ENCODE measurements around the gene SLC25A10.

Gene SLC25A10

DNA sequence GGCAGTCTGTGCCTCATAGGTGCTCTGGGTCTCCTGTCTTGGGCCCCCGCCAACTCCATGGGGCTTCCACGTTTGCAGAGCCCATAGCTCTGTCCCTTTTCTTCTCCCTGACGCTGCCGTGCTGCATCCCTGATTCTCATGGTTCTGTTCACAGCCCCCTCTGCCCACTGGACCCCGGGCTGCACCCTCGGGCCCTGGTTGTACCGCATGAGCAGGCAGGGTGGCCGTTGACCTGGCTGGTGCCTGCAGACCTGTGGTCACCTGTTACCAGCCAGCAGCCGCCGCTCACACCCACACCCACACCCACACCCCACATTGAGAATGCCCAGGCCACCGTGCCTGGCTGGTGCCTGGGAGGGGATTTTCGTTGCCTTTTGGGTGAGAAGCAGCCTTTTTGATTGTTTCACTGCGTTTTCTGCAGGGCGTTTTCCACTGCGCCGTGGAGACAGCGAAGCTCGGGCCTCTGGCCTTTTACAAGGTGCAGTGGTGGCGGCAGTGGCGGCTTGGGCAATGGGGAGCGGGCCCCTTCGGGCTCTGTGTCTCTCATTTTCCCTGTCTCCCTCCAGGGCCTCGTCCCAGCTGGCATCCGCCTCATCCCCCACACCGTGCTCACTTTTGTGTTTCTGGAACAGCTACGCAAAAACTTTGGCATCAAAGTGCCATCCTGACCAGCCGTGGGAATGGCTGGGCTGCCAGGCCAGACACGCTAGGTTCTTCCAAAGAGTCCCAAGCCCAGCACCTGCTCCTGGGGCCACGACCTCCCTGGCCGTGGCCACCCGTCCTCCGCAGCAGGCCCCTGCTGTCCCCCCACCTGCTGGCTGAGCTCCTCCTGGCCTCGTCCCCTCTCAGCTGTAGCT is 7.6 kb downstream of the SLC25A10 start:
- ChIA-PET CTCF (no interaction called here), POLR2A (interaction anchor here (1.6 kb wide), 1 partner anchor 16 kb away, joined by 9 read pairs; the partner anchor contains the start of gene MRPL12)
- DNase-seq (ENCODE audit: extremely low spot score): no peak
- TF ChIP-seq ARNT (IDR thresholded peaks at IDR 0.05): no peak
- TF ChIP-seq HDGF (IDR thresholded peaks at IDR 0.05; ENCODE audit: borderline replicate concordance): no peak
- no peak for TF ChIP-seq L3MBTL2 (conservative IDR thresholded peaks at IDR 0.05)
- TF ChIP-seq FOXA1 (IDR thresholded peaks at IDR 0.05): no peak
- no peak for TF ChIP-seq SP1 (IDR thresholded peaks at IDR 0.05)
- no peak for TF ChIP-seq LEF1 (IDR thresholded peaks at IDR 0.05; ENCODE audit: borderline replicate concordance)
- no peak for TF ChIP-seq FOXM1 (IDR thresholded peaks at IDR 0.05; ENCODE audit: borderline replicate concordance)
- TF ChIP-seq SUZ12 (IDR thresholded peaks at IDR 0.05): no peak
- TF ChIP-seq FOXK2 (IDR thresholded peaks at IDR 0.05): no peak
- TF ChIP-seq CTBP1 (IDR thresholded peaks at IDR 0.05; ENCODE audit: borderline replicate concordance): no peak
- no peak for TF ChIP-seq NFRKB (IDR thresholded peaks at IDR 0.05)
- no peak for TF ChIP-seq ZNF384 (IDR thresholded peaks at IDR 0.05)
- no peak for TF ChIP-seq BHLHE40 (IDR thresholded peaks at IDR 0.05; ENCODE audit: borderline replicate concordance)

DNA sequence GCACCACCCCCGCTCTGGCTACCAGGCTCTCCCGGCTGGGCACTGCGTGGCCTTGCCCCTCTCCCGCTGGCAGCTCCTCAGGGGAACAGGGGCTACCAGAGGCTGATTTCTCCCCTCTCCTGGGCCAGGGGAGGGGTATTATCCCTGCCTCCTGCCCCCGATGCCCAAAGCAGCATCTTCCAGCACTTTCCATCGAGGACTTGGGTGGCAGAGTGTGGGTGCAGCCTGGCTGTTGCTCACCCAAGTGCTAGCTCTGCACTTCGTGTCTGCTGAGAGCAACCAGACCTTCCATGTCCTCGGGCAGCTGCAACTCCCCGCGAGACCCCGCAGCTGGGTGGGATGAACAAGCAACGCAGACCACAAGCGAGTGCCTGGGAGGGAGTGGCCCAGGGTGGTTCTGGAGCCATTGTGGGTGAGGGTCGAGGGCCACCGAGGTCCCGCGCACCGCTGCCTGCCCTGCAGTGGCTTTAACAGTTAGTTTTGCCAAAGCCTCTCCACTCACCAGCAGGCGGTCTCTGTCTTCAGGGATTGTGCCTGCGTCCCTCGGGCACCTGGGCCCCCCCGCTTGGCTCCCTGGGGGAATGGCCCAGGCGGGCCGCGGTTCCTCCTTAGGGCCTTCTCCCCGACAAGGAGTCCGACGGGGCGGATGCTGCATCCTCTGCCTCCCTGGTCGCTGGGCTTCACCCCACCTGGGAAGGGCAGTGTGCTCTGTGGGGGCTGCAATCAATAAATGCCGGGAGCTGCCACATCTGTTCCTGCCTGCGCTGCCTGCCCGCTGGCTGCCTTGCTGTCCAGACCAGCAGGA is 8.4 kb downstream of the SLC25A10 start:
- no peak for DNase-seq (ENCODE audit: extremely low spot score)
- TF ChIP-seq SUZ12 (IDR thresholded peaks at IDR 0.05) (no peak), SP1 (IDR thresholded peaks at IDR 0.05) (no peak), CTBP1 (IDR thresholded peaks at IDR 0.05; ENCODE audit: borderline replicate concordance) (no peak), LEF1 (IDR thresholded peaks at IDR 0.05; ENCODE audit: borderline replicate concordance) (no peak), ZNF384 (IDR thresholded peaks at IDR 0.05) (no peak), L3MBTL2 (conservative IDR thresholded peaks at IDR 0.05) (no peak), HDGF (IDR thresholded peaks at IDR 0.05; ENCODE audit: borderline replicate concordance) (no peak), BHLHE40 (IDR thresholded peaks at IDR 0.05; ENCODE audit: borderline replicate concordance) (no peak)
- ChIA-PET CTCF (no interaction called here), POLR2A (interaction anchor here (0.7 to 1.6 kb wide), 4 partner anchors 8 to 102 kb away, joined by 3 to 9 read pairs (median 4); partner anchors contain the start of genes MRPL12 and SLC25A10)

DNA sequence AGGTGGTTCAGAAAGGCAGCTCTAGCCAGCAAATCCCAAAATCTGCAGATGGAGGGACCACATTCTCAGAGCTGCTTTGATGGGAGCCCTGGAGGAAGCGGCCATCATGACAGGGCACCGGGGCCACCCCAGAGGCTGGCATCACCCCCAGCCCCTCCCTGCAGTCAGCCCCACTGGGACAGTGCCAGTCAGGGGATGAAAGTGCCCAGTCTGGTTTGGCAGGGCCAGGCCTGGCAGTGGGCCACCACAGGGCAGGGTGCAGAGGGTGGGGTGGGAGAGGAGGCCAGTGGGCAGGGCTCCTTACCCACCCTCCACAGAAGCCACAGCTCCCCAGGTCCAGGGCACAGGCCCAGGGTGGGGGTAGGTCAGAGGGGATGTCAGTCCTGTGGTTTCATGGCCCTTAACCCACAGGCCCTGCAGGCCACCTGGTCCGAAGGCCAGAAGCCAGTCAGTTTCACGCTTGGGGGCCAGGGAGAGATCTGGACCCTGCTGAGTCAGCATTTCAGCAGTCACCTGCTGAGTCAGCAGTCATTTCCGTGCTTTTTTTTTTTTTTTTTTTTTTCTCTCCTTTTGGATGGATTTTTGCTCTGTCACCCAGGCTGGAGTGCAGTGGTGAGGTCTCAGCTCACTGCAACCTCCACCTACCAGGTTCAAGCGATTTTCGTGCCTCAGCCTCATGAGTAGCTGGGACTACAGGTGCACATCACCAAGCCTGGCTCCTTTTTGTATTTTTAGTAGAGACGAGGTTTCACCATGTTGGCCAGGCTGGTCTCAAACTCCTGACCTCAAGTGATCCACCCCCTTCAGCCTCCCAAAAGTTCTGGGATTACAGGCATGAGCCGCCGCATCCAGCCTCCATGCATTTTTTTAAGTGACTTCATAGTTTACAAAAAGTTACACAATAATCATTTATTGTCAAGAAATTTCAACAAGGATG is 10.4 kb downstream of the SLC25A10 start:
- TF ChIP-seq ZNF384 (IDR thresholded peaks at IDR 0.05) (peak; percentile 91), TARDBP (IDR thresholded peaks at IDR 0.05) (no peak)
- DNase-seq (ENCODE audit: extremely low spot score): no peak
- ChIA-PET CTCF (interaction anchor here (0.6 kb wide), 2 partner anchors 122 to 643 kb away, joined by 3 to 5 read pairs; no protein-coding TSS in a partner anchor), POLR2A (interaction anchor here (0.6 to 1.4 kb wide), 7 partner anchors 9 to 151 kb away, joined by 3 to 6 read pairs (median 5); partner anchors contain the start of genes ARL16, HGS and SLC25A10)

DNA sequence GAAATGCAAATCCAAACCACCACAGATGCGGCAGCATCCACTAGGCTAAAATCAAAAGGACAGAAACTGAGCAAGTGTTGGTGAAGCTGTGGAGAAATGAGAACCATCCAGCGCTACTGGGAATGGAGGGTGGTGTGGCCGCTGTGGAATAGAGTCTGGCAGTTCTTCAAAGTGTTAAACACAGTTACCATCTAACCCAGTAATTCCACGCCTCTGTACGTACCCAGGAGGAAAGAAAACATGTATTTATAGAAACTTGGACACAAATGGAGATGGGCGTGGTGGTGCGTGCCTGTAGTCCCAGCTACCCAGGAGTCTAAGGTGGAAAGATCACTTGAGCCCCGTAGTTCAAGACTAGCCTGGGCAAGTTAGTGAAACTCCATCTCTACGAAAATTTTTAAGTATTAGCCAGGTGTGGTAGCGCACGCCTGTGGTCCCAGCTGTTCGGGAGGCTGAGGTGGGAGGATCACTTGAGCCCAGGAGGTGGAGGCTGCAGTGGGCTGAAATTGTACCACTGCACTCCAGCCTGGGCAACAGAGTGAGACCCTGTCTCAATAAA is 11.6 kb downstream of the SLC25A10 start:
- CTCF ChIA-PET: no interaction called here
- TF ChIP-seq CTBP1 (IDR thresholded peaks at IDR 0.05; ENCODE audit: borderline replicate concordance) (no peak), FOXK2 (IDR thresholded peaks at IDR 0.05) (no peak), L3MBTL2 (conservative IDR thresholded peaks at IDR 0.05) (no peak), NFRKB (IDR thresholded peaks at IDR 0.05) (no peak), LEF1 (IDR thresholded peaks at IDR 0.05; ENCODE audit: borderline replicate concordance) (no peak), SP1 (IDR thresholded peaks at IDR 0.05) (no peak), ARNT (IDR thresholded peaks at IDR 0.05) (no peak), HDGF (IDR thresholded peaks at IDR 0.05; ENCODE audit: borderline replicate concordance) (no peak), FOXA1 (IDR thresholded peaks at IDR 0.05) (no peak), FOXM1 (IDR thresholded peaks at IDR 0.05; ENCODE audit: borderline replicate concordance) (no peak), TARDBP (IDR thresholded peaks at IDR 0.05) (no peak), ZNF384 (IDR thresholded peaks at IDR 0.05) (no peak)
- POLR2A ChIA-PET: interaction anchor here (1.0 to 2.8 kb wide), 2 partner anchors 12 to 15 kb away, joined by 3 to 16 read pairs; partner anchors contain the start of gene SLC25A10
- DNase-seq (ENCODE audit: extremely low spot score): no peak

DNA sequence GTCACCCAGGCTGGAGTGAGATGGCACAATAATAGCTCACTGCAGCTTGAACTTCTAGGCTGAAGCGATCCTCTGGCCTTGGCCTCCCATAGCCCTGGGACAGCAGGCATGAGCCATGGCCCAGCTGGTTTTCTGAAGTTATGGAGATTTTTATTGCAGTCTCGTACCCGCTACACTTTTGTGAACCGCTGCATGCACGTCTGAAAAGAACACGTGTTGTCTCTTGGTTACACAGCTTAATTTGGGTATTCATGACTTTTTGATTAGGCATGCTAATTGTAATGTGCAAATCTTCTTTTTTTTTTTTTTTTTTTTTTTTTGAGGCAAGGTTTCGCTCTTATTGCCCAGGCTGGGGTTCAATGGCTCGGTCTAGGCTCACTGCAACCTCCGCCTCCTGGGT is 13.4 kb downstream of the SLC25A10 start:
- CTCF ChIA-PET: interaction anchor here (0.9 to 1.2 kb wide), 2 partner anchors 13 to 130 kb away, joined by 3 read pairs; no protein-coding TSS in a partner anchor
- POLR2A ChIA-PET: interaction anchor here (1.1 to 2.8 kb wide), 4 partner anchors 10 to 107 kb away, joined by 3 to 16 read pairs (median 4); partner anchors contain the start of genes MCRIP1, MRPL12 and SLC25A10
- TF ChIP-seq ARNT (IDR thresholded peaks at IDR 0.05) (no peak), FOXK2 (IDR thresholded peaks at IDR 0.05) (no peak), HDGF (IDR thresholded peaks at IDR 0.05; ENCODE audit: borderline replicate concordance) (no peak), BHLHE40 (IDR thresholded peaks at IDR 0.05; ENCODE audit: borderline replicate concordance) (no peak), ELF4 (IDR thresholded peaks at IDR 0.05) (no peak), FOXM1 (IDR thresholded peaks at IDR 0.05; ENCODE audit: borderline replicate concordance) (no peak), SUZ12 (IDR thresholded peaks at IDR 0.05) (no peak), CTBP1 (IDR thresholded peaks at IDR 0.05; ENCODE audit: borderline replicate concordance) (no peak), FOXA1 (IDR thresholded peaks at IDR 0.05) (no peak), ZNF384 (IDR thresholded peaks at IDR 0.05) (no peak), NFRKB (IDR thresholded peaks at IDR 0.05) (no peak)
- no peak for DNase-seq (ENCODE audit: extremely low spot score)

DNA sequence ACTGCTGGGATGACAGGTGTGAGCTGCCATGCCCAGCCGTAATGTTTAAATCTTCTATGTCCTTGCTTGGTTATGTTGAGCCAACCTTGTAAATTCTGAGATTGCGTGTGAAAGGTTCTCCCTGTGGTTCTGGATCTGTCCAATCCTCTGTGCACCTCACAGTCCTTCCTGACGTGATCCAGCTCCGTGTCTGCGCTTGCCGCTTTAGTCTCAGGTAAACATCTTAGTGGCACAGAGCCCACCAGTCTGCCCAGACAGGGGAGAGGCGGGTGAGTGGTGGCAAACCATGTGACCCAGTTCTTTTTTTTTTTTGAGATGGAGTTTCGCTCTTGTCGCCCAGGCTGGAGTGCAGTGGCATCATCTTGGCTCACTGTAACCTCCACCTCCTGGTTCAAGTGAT is 13.9 kb downstream of the SLC25A10 start:
- no peak for DNase-seq (ENCODE audit: extremely low spot score)
- ChIA-PET POLR2A (interaction anchor here (1.1 to 2.8 kb wide), 2 partner anchors 14 to 23 kb away, joined by 5 to 16 read pairs; partner anchors contain the start of genes MRPL12 and SLC25A10), CTCF (interaction anchor here (0.9 kb wide), 1 partner anchor 13 kb away, joined by 3 read pairs; no protein-coding TSS in a partner anchor)
- TF ChIP-seq HDGF (IDR thresholded peaks at IDR 0.05; ENCODE audit: borderline replicate concordance): no peak
- no peak for TF ChIP-seq NFRKB (IDR thresholded peaks at IDR 0.05)
- no peak for TF ChIP-seq L3MBTL2 (conservative IDR thresholded peaks at IDR 0.05)
- TF ChIP-seq ARNT (IDR thresholded peaks at IDR 0.05): no peak
- TF ChIP-seq, protein P1, sequence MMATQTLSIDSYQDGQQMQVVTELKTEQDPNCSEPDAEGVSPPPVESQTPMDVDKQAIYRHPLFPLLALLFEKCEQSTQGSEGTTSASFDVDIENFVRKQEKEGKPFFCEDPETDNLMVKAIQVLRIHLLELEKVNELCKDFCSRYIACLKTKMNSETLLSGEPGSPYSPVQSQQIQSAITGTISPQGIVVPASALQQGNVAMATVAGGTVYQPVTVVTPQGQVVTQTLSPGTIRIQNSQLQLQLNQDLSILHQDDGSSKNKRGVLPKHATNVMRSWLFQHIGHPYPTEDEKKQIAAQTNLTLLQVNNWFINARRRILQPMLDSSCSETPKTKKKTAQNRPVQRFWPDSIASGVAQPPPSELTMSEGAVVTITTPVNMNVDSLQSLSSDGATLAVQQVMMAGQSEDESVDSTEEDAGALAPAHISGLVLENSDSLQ (IDR thresholded peaks at IDR 0.05): no peak
- TF ChIP-seq CTBP1 (IDR thresholded peaks at IDR 0.05; ENCODE audit: borderline replicate concordance): no peak
- TF ChIP-seq ELF4 (IDR thresholded peaks at IDR 0.05): no peak
- TF ChIP-seq ZNF384 (IDR thresholded peaks at IDR 0.05): no peak
- no peak for TF ChIP-seq BHLHE40 (IDR thresholded peaks at IDR 0.05; ENCODE audit: borderline replicate concordance)
- TF ChIP-seq FOXA1 (IDR thresholded peaks at IDR 0.05): no peak
- TF ChIP-seq TARDBP (IDR thresholded peaks at IDR 0.05): no peak
- TF ChIP-seq FOXM1 (IDR thresholded peaks at IDR 0.05; ENCODE audit: borderline replicate concordance): no peak
